Thoracic aorta (tissue), 2 donors: Measurements from ENCODE around the gene SGTA. TPM values are rescaled to one million over a fixed set of nuclear protein-coding genes. Genes with fewer than 3 reads are reported as not detected.

Experiments
- ATAC-seq: fragments of 150-250 bp; one replicate; pipeline ENCODE4 v1.8.0; 2017; ENCODE audit warnings: low read depth; ENCODE audit not compliant: insufficient number of reproducible peaks, low FRiP score
- DNase-seq: peaks from one replicate; pipeline ENCODE4 v3.0.0-alpha.2; 2020; ENCODE audit warnings: low spot score
- H3K27ac ChIP-seq, 2 donors: fragments of 200-600 bp; sonication (generic); 1 replicate in 1 of 2; 2 replicates in 1 of 2; pipeline ENCODE4 v1.5.1; 2016; ENCODE audit warnings: mild to moderate bottlenecking in 2 of 2, moderate library complexity in 2 of 2
- H3K27me3 ChIP-seq: fragments of 200-600 bp; sonication (generic); replicated peaks from 2 replicates; pipeline ENCODE4 v1.6.0; 2016; ENCODE audit warnings: mild to moderate bottlenecking; ENCODE audit not compliant: insufficient read depth
- H3K36me3 ChIP-seq: fragments of 200-600 bp; sonication (generic); one replicate; pipeline ENCODE4 v1.5.1; 2016
- H3K4me1 ChIP-seq, 2 donors: fragments of 200-600 bp; sonication (generic); 1 replicate in 1 of 2; 2 replicates in 1 of 2; pipeline versions ENCODE4 v1.5.1 to v1.6.0; 2016; ENCODE audit warnings: low read depth in 2 of 2, mild to moderate bottlenecking in 1 of 2; ENCODE audit not compliant: control insufficient read depth in 1 of 2
- H3K4me3 ChIP-seq: fragments of 200-600 bp; sonication (generic); 2 replicates; pipeline ENCODE4 v1.5.1; 2016; ENCODE audit warnings: mild to moderate bottlenecking
- H3K9me3 ChIP-seq: fragments of 200-600 bp; sonication (generic); 2 replicates; pipeline ENCODE4 v1.5.1; 2016
- total RNA-seq, 2 donors: library from RNA; depleted of rRNA; stranded (reverse); fragments of >200 nt; gene quantifications; one replicate each; pipeline versions ENCODE4 v1.1.0 to v1.2.3, GENCODE V29; 2016
- TF ChIP-seq, protein P1 (sequence below): fragments of 200-600 bp; sonication (generic); IDR thresholded peaks from one replicate; pipeline ENCODE4 v1.5.1; 2019; ENCODE audit warnings: antibody characterized with exemption

SGTA gene
- total RNA-seq, 2 donors from 2014 or later = 43.7 to 46.4 TPM

DNA sequence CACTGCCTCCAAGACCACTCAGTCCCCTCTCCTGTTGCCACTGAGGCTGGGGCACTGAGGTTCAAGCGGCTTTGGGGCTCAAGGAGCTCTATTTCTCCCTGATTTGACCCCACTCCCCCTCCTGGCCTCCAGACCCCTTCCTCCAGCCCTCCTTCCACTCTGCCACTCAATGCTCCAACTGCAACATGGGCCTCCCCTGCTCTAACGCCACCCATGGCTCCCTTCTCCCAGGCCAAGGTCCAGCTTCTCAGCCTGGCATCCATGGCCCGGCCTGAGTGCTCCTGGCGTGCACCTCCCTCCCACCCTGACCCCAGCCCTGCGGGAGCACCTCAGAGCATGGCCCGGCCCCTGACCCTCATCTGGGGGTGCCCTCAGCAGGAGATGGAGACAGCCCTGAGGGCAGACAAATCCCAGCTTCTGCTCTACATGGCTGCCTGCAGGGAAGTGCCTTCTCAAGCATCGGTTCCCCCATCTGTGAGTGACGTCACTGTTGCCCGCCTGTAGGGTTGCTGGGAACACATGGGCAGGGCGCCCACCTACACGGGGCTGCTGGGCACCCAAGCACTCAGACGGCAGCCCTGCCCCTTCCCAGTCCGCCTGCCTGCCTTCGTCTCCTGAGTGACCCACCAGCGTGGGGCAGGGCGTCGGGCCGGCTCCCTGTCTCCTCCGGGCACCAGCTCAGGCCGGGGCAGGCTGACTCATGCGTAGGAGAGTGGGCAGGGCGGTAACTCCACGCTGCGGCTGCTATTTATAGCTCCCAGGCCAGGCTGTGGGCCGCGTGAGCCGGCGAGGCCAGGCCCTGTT lies 60.3 kb downstream of the SGTA start:
- Histone ChIP-seq H3K9me3 (no peaks in the 10 kb centered on the region), H3K4me1 (peaks cover 12 to 39% of the 10 kb centered on the region in 2 donors), H3K27ac (peak overlapping the region; percentile 56 to 59), H3K36me3 (no peaks in the 10 kb centered on the region), H3K4me3 (peak overlapping the region; percentile 50), H3K27me3 (no peaks in the 10 kb centered on the region)
- TF ChIP-seq, protein P1, sequence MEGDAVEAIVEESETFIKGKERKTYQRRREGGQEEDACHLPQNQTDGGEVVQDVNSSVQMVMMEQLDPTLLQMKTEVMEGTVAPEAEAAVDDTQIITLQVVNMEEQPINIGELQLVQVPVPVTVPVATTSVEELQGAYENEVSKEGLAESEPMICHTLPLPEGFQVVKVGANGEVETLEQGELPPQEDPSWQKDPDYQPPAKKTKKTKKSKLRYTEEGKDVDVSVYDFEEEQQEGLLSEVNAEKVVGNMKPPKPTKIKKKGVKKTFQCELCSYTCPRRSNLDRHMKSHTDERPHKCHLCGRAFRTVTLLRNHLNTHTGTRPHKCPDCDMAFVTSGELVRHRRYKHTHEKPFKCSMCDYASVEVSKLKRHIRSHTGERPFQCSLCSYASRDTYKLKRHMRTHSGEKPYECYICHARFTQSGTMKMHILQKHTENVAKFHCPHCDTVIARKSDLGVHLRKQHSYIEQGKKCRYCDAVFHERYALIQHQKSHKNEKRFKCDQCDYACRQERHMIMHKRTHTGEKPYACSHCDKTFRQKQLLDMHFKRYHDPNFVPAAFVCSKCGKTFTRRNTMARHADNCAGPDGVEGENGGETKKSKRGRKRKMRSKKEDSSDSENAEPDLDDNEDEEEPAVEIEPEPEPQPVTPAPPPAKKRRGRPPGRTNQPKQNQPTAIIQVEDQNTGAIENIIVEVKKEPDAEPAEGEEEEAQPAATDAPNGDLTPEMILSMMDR = no peak
- DNase-seq = peak; percentile 65
- ATAC-seq = peak; percentile 49

DNA sequence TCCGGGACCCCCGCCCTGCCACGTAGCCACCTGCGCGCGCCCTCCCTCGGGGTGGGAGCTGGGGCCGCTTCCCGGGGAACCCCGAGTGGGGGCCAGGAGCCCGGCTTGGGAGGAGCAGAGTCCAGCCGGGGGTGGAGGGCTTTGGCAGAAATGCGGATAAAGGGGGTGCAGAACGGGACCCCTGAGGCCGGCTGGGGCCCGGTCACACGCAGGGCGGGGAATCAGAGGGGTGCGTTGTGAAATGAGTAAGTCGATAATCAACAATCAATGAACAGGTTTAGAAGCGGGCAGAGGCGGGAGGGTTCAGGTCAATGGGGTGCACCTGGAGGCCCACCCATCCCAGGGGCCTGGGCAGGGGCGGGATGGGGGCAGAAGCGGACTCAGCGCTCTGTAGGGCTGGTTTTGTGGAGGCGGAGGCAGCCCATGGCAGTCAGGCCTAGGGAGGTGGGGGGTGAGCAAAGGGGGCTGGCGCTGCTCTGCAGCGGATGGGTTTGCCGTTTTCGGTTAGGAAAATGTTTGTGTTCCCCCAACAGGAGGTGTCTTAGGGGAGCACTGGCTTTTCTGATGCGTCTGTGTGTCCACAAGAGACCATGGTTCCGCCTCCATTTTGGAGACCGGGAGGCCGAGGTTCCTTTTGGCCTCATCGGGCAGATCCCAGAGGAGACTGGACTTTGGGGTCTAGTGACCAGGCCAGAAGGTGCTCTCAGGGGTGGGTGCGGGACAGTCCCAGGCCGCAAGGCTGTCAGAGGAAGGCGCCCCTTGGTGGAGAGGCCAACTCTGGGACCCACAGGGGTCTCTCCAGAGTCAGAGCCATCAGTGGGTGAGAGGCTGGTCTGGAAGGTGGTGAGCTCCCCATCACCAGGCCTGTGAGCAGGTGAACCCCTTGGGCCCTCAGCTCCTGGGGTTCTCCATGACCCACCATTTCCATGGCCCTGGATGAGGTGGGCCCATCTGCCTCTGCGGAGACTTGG lies 61.2 kb downstream of the SGTA start:
- H3K27me3 ChIP-seq = no peaks in the 10 kb centered on the region
- TF ChIP-seq, protein P1 = no peak
- H3K27ac ChIP-seq = no peak overlapping the region

DNA sequence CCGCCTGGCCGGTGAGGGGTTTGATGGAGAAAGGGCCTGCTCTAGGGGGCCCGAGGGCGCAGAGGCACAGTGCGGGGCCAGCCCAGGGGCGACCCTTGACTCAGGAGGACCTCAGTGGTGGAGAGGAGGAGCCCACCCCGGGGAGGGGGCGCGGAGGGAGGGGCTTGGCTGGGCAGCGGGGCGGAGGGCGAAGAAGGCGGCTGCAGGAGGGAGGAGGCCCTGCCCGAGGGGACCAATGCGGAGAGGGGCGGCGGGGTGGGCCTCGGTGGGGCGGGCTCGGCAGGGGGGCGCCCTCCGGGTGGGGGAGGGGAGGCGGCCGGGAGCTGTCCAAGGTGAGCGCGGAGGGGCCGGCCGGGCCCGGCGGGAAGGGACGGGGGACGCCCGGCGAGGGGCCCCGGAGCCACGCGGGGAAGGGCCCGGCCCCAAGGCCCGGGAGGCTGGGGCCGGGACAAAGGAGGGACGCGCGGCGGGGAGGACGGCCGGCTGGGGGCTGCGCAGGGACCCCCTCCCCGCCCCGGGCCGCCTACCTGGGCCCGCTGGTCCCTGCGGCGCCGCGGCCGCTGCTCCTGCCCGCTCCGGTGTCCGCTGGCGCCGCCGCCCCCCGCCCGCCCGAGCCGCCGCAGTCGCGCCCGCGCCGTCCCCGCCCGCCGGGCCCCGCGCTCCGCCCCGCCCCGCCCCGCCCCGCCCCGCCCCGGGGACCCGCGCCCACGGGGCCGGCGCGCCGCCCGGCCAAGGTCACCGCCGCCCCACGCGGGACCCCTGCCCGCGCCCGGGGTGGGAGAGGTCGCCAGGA lies 62.1 kb downstream of the SGTA start, which contains the start of gene DIRAS1:
Gene DIRAS1 (minus strand): TSS at position 596 of the 793 bp plus-strand sequence. CDS start 3,566 bp downstream, outside the sequence.
- peaks cover 12 to 39% of the 10 kb centered on the region in 2 donors for H3K4me1 ChIP-seq
- H3K9me3 ChIP-seq = no peaks in the 10 kb centered on the region
- no peaks in the 10 kb centered on the region for H3K27me3 ChIP-seq
- TF ChIP-seq, protein P1 = no peak
- ATAC-seq (no peak), DNase-seq (no peak)
- H3K36me3 ChIP-seq = no peaks in the 10 kb centered on the region
- H3K4me3 ChIP-seq = peak within 1 kb of the TSS; percentile 56
- no peak within 1 kb of the TSS for H3K27ac ChIP-seq

More for the DNA sequence above, 61.2 kb downstream of the SGTA start:
- Histone ChIP-seq H3K9me3 (no peaks in the 10 kb centered on the region), H3K4me1 (peaks cover 12 to 39% of the 10 kb centered on the region in 2 donors), H3K36me3 (no peaks in the 10 kb centered on the region), H3K4me3 (peak overlapping the region; percentile 56)
- no peak for ATAC-seq
- no peak for DNase-seq

DNA sequence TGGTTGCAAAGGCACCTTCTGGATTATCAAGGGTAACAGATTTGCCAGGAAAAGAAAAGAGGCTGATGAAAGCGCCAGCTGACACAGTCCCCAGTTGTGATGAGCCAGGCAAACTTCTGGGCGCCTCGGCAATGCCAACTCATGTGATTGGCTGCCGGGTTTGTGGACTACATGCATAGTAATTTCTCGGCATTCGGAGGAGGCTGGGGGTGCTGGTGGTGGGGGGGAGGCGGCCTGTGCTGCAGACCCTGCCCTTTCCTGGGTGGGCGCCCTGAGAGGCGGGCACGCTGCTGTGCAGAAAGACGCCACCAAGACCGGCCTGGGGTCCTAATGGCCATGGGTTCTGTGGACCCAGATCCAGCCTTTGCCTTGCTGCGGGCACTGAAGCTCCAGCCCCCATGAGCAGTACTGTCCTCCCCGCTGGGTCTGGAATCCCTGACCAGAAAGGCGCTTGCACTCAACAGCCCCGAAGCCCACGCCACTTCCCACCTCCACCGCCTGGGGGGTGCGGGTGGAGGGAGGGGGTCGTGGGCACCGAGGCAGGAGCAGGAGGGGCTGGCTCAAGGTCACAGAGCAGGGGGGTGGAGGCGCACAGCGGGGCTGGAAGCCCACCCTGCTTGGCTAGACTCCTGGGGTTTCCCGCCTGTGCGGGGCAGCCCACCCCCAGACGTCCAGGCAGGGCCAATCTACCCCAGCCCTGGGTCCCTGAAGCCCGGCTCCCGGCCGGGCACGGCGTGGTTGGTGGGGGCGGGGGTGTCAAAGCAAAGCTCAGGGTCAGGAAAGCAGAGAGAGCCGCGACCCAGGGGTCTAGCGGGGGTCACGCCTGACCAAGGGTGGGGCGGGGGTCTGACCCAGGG lies 62.9 kb downstream of the SGTA start:
- H3K4me1 ChIP-seq = peaks cover 12 to 39% of the 10 kb centered on the region in 2 donors
- ATAC-seq (no peak), DNase-seq (no peak)
- H3K9me3 ChIP-seq = peaks cover 4% of the 10 kb centered on the region
- no peaks in the 10 kb centered on the region for H3K36me3 ChIP-seq
- H3K27me3 ChIP-seq = no peaks in the 10 kb centered on the region
- TF ChIP-seq, protein P1 = no peak
- H3K4me3 ChIP-seq = peak overlapping the region; percentile 42
- no peak overlapping the region for H3K27ac ChIP-seq
